IMR-90 (cell line): Measurements from ENCODE around the gene ST3GAL3. TPM values are rescaled to one million over a fixed set of nuclear protein-coding genes. Genes with fewer than 3 reads are reported as not detected.
A peak's percentile ranks its signal among the peaks of the same experiment; 100 is the strongest.
"Not testable (repeated sequence)": the region's sequence is repeated elsewhere in the genome, so short reads cannot be mapped to it uniquely, and the experiment has no call there.

ENCODE experiments used
- ATAC-seq: fragments of 200-7000 bp; cut with Tn5 transposase; 2 replicates; pipeline ENCODE4 v1.9.1; 2020; ENCODE audit warnings: low read depth, mild to moderate bottlenecking, moderate library complexity
- BruUV-seq: library from RNA; stranded (reverse); fragments of 400-500 nt; replicated peaks from 2 replicates; lab custom pipeline; 2021; lab: Mats Ljungman, UMichigan
- CTCF ChIA-PET: fragments of 300-600 bp; formaldehyde crosslinking; extraction: SDS; loops from one replicate; lab custom pipeline; 2021; ENCODE audit warnings: antibody characterized with exemption; lab: Yijun Ruan, JAX
- POLR2A ChIA-PET: fragments of 300-600 bp; sonication (Branson Sonifier 250); formaldehyde crosslinking; loops from one replicate; lab custom pipeline; 2022; ENCODE audit warnings: antibody characterized with exemption; ENCODE audit not compliant: unreplicated experiment; lab: Charles Lee
- DNase-seq: peaks from one replicate; pipeline ENCODE4 v3.0.0; 2013
- H2AFZ ChIP-seq: replicated peaks from 2 replicates; pipeline ENCODE3; 2013; ENCODE audit warnings: low read length, mild to moderate bottlenecking; ENCODE audit not compliant: poor library complexity
- H2AK5ac ChIP-seq: 2 replicates; pipeline ENCODE4 v1.6.1; 2013; ENCODE audit warnings: low read depth, low read length, inconsistent platforms
- H2AK9ac ChIP-seq: replicated peaks from 2 replicates; pipeline ENCODE3; 2013; ENCODE audit warnings: mild to moderate bottlenecking, low read depth, low read length, moderate library complexity; ENCODE audit not compliant: poor library complexity
- H2BK120ac ChIP-seq: 2 replicates; pipeline ENCODE4 v1.6.1; 2013; ENCODE audit warnings: low read depth, low read length, inconsistent platforms
- H2BK15ac ChIP-seq: 3 replicates; pipeline ENCODE4 v1.6.1; 2013; ENCODE audit warnings: low read depth, low read length, inconsistent platforms
- H2BK20ac ChIP-seq: 2 replicates; pipeline ENCODE4 v1.6.1; 2013; ENCODE audit warnings: low read depth, mild to moderate bottlenecking, inconsistent platforms, low read length, moderate library complexity
- H2BK5ac ChIP-seq: 2 replicates; pipeline ENCODE4 v1.6.1; 2013; ENCODE audit warnings: mild to moderate bottlenecking, low read depth, low read length, inconsistent platforms; ENCODE audit not compliant: poor library complexity, severe bottlenecking
- H3K14ac ChIP-seq: replicated peaks from 2 replicates; pipeline ENCODE4 v1.6.1; 2013; ENCODE audit warnings: low read depth, low read length, inconsistent platforms
- H3K18ac ChIP-seq: 2 replicates; pipeline ENCODE4 v1.6.1; 2013; ENCODE audit warnings: low read depth, low read length, control low read depth
- H3K23ac ChIP-seq: 2 replicates; pipeline ENCODE4 v1.6.1; 2013; ENCODE audit warnings: low read depth, low read length, inconsistent platforms
- H3K27ac ChIP-seq: 2 replicates; pipeline ENCODE4 v1.5.1; 2013; ENCODE audit warnings: mild to moderate bottlenecking, control low read depth, low read length; ENCODE audit not compliant: insufficient read depth
- H3K27me3 ChIP-seq: 2 replicates; pipeline ENCODE4 v1.6.1; 2013; ENCODE audit warnings: low read length; ENCODE audit not compliant: control insufficient read depth, insufficient read depth
- H3K36me3 ChIP-seq: 2 replicates; pipeline ENCODE4 v1.6.1; 2013; ENCODE audit warnings: low read length, mixed read lengths; ENCODE audit not compliant: control insufficient read depth, insufficient read depth
- H3K4ac ChIP-seq: 2 replicates; pipeline ENCODE4 v1.6.1; 2013; ENCODE audit warnings: low read depth, low read length, inconsistent platforms
- H3K4me1 ChIP-seq: 2 replicates; pipeline ENCODE4 v1.6.1; 2013; ENCODE audit warnings: low read length, mixed read lengths; ENCODE audit not compliant: control insufficient read depth, insufficient read depth
- H3K4me2 ChIP-seq: 2 replicates; pipeline ENCODE4 v1.6.1; 2013; ENCODE audit warnings: low read depth, mild to moderate bottlenecking, control low read depth, low read length, moderate library complexity
- H3K4me3 ChIP-seq: 2 replicates; pipeline ENCODE4 v1.5.1; 2013; ENCODE audit warnings: low read depth, mild to moderate bottlenecking, control low read depth, low read length, moderate library complexity; ENCODE audit not compliant: insufficient read depth
- H3K56ac ChIP-seq: 2 replicates; pipeline ENCODE4 v1.6.1; 2013; ENCODE audit warnings: low read length, inconsistent platforms; ENCODE audit not compliant: insufficient read depth; ENCODE audit errors: extremely low read depth
- H3K79me1 ChIP-seq, 2 experiments: 2 replicates each; pipeline ENCODE4 v1.6.1; 2013; ENCODE audit warnings: low read length in 2 of 2, inconsistent platforms in 1 of 2, low read depth in 1 of 2
- H3K9ac ChIP-seq: 2 replicates; pipeline ENCODE4 v1.6.1; 2013; ENCODE audit warnings: low read depth, low read length, control low read depth
- H3K9me1 ChIP-seq: 2 replicates; pipeline ENCODE4 v1.6.1; 2013; ENCODE audit warnings: low read length, inconsistent platforms; ENCODE audit not compliant: insufficient read depth
- H3K9me3 ChIP-seq: 2 replicates; pipeline ENCODE4 v1.6.1; 2013; ENCODE audit warnings: low read length; ENCODE audit not compliant: control insufficient read depth, insufficient read depth
- H4K20me1 ChIP-seq: 2 replicates; pipeline ENCODE4 v1.6.1; 2013; ENCODE audit warnings: low read length, inconsistent platforms; ENCODE audit not compliant: insufficient read depth
- H4K5ac ChIP-seq: 2 replicates; pipeline ENCODE4 v1.6.1; 2013; ENCODE audit warnings: mild to moderate bottlenecking, low read depth, low read length, control low read depth
- H4K8ac ChIP-seq, 2 experiments: 2 replicates each; pipeline ENCODE4 v1.6.1; 2013; ENCODE audit warnings: low read depth in 2 of 2, low read length in 2 of 2, control low read depth in 1 of 2, inconsistent platforms in 1 of 2
- H4K91ac ChIP-seq: 2 replicates; pipeline ENCODE4 v1.6.1; 2013; ENCODE audit warnings: low read depth, low read length, inconsistent platforms; ENCODE audit not compliant: insufficient read depth
- WGBS, 2 experiments: methylation state at CpG; one replicate each; pipeline versions ENCODE4 v1.1.5 to v1.1.7; 2013; ENCODE audit warnings: missing lambda C conversion rate in 2 of 2; ENCODE audit not compliant: insufficient read length in 1 of 2; ENCODE audit errors: extremely low coverage in 2 of 2; 5-methylcytosine and 5-hydroxymethylcytosine counted together
- dilution Hi-C: fragments of 300-500 bp; cut with HindIII; formaldehyde crosslinking; loops from one replicate; pipeline ENCODE4 v1.14.3; 2018; ENCODE audit warnings: low sequenced_read_pairs; ENCODE audit not compliant: unreplicated experiment
- in situ Hi-C: fragments of 300-500 bp; cut with MboI; formaldehyde crosslinking; loops from 3 replicates; pipeline ENCODE4 v1.14.3; 2019; ENCODE audit warnings: low sequenced_read_pairs, inconsistent platforms, mixed read lengths
- intact Hi-C: fragments of 100-400 bp; cut with micrococcal nuclease; formaldehyde crosslinking; loops from 2 replicates; pipeline ENCODE4 v1.10.0; 2022
- polyA plus RNA-seq, 3 experiments: library from polyadenylated mRNA; depleted of rRNA; stranded (reverse); fragments of >200 nt; gene quantifications; 2 replicates each; pipeline ENCODE4 v1.2.3, GENCODE V29; 2012; ENCODE audit warnings: low replicate concordance in 1 of 3
- total RNA-seq: library from RNA; depleted of rRNA; stranded (reverse); fragments of >200 nt; gene quantifications from 2 replicates; pipeline ENCODE4 v1.2.3, GENCODE V29; 2012

The ST3GAL3 gene
- total and polyA plus RNA-seq, 2 of the 4 experiments (the other 2 are of a cell fraction), result 12.0 to 14.8 TPM

DNA sequence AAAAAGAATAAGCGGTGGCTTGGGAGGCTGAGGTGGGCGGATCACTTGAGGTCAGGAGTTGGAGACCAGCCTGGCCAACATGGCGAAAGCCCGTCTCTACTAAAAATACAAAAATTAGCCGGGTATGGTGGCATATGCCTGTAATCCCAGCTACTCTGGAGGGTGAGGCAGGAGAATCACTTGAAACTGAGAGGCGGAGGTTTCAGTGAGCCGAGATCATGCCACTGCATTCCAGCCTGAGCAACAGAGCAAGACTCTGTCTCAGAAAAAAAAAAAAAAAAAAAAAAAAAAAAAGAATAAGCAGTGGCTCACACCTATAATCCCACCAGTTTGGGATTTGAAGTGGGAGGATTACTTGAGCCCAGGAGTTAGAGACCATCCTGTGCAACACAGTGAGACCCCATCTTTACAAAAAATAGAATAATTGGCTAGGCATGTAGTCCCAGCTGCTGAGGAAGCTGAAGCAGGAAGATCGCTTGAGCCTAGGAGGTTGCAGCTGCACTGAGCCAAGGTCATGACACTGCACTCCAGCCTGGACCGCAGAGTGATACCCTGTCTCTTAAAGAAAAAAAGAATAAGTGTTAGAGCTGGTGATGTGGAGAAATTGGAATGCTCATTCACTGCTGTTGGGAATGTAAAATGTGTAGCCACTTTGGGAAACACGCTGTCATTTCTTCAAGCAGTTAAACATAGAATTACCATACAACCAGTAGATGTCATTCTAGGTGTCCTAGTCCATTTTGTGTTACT, 12.5 kb downstream of the ST3GAL3 start:
- in situ Hi-C loops, H3K9ac ChIP-seq, H3K27me3 ChIP-seq, BruUV-seq, H2AFZ ChIP-seq, H3K23ac ChIP-seq, H2AK9ac ChIP-seq, H3K9me3 ChIP-seq, H3K4me2 ChIP-seq, H2BK120ac ChIP-seq, H2BK15ac ChIP-seq, H4K5ac ChIP-seq, H3K56ac ChIP-seq, H2BK5ac ChIP-seq, H3K27ac ChIP-seq, POLR2A ChIA-PET, H3K4me3 ChIP-seq, H3K18ac ChIP-seq, H4K8ac ChIP-seq, H3K4ac ChIP-seq, H2BK20ac ChIP-seq, H3K14ac ChIP-seq, H2AK5ac ChIP-seq, H3K36me3 ChIP-seq, dilution Hi-C loops, H3K4me1 ChIP-seq, H4K91ac ChIP-seq: not testable (repeated sequence)
- Histone ChIP-seq H4K20me1 (peaks cover 43% of the 10 kb centered on the region), H3K9me1 (peaks cover 16% of the 10 kb centered on the region), H3K79me1 (peaks cover 38 to 72% of the 10 kb centered on the region in 2 experiments)
- CTCF ChIA-PET, result interaction anchor here (0.6 to 1.4 kb wide), 2 partner anchors 43 to 1198 kb away, joined by 4 to 5 read pairs; no protein-coding TSS in a partner anchor
- intact Hi-C loops, result loop anchor here (5.0 kb wide), 1 partner anchor 32 kb away; no protein-coding TSS in a partner anchor
- DNase-seq (peak; percentile 76), ATAC-seq (peak; percentile 66)
- WGBS, 2 experiments, result no CpG with 5 or more reads among the region's 10 CpGs
